ENCODE measurements around the gene PIGBOS1.
A peak's percentile ranks its signal among the peaks of the same experiment; 100 is the strongest.
"Not testable (repeated sequence)": the region's sequence is repeated elsewhere in the genome, so short reads cannot be mapped to it uniquely, and the experiment has no call there.

Gene PIGBOS1, protein sequence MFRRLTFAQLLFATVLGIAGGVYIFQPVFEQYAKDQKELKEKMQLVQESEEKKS

DNA sequence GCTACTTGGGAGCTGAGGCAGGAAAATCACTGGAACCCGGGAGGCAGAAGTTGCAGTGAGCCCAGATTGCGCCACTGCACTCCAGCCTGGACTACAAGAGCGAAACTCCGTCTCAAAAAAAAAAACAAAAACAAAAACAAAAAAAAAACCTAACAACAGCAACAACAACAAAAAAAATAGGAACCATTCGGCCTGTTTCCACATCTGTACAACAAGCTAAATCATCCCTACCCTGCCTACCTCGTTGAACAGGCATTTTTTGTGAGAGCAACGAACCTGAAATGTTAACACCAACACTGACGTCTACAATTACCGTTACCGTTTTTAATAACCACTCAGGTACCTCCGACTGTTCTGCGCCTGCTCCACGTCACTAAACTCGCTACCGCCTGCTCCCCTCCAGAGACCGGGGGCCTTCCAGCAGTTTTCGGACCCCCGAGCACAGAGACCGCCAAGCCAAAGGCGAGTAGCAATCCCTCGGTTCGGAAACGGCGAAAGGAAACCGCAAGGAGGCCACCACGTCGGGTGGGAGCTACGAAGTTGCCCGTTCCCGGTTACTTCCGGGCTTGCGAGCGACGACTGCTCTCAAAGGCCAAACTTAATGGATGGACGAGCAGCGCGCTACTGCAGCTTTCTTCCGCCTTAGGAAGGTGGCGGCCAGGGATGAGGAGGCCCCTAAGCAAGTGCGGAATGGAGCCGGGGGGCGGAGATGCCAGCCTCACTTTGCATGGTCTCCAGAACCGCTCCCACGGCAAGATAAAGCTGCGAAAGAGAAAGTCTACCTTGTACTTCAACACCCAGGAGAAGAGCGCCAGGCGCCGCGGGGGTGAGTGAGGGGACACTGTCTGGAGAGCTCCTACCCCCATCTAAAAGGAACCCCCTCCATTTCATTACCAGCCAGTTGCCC lies at the start of gene PIGBOS1, which contains the start of gene PIGB:
Gene PIGBOS1 (minus strand): TSS at position 536 of the 907 bp plus-strand sequence. CDS start 1,331 bp downstream, outside the sequence.
Gene PIGB (plus strand): TSS at position 635 of the 907 bp plus-strand sequence. CDS start 29 bp downstream, at position 664.
- peak; percentile 51 to 61 for DNase-seq (ENCODE audit: low read depth in 2 of 2)

DNA sequence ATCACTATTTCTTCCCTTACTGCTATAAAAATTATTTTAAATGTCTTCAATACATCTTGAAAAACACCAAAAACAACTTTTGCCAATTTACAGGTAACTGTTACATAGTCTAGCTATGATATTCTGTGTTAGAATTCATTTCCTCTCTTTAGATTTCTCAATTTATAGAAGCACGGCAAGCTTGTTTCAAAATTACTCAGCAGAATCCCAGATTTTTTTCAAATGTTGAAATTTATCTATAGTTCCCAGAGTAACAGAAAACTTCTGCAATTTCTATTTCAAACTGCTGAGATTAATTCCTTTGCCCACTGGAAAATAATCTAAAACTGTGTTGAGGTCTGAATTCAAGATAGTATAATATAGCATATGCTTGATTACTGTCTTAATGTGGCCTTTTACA lies 48.1 kb upstream of the PIGBOS1 start:
- no peak for DNase-seq (ENCODE audit: low read depth in 2 of 2)

DNA sequence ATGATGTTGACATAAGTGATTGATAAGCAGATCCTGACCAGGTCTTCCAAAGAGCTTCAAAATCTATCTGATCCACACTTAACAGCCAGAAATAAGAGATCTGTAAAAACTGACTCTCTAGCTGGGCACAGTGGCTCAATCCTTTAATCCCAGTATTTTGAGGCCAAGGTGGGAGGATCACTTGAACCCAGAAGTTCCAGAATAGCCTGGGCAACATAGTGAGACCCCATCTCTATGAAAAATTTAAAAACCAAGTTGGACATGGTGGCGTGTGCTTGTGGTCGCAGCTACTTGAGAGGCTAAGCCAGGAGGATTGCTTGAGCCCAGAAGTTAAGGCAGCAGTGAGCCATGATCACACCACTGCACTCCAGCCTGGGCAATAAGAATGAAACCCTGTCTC lies 43.7 kb upstream of the PIGBOS1 start:
- DNase-seq (ENCODE audit: low read depth in 2 of 2), result no peak

DNA sequence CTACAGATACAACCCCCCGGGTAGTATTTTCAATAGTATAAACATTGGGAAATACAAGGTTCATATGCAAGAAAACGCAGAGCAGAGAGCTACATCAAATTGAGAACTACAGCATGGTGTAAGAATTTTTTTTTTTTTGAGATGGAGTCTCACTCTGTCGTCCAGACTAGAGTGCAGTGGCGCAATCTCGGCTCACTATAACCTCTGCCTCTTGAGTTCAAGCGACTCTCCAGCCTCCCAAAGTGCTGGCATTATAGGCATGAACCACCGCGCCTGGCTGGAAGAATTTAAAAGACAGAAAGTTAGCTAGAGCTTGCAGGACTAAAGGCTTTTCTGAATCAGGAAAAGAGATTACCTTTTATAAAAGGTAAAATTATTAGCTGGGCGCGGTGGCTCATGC lies 42.1 kb upstream of the PIGBOS1 start:
- DNase-seq (ENCODE audit: low read depth in 2 of 2), result no peak

DNA sequence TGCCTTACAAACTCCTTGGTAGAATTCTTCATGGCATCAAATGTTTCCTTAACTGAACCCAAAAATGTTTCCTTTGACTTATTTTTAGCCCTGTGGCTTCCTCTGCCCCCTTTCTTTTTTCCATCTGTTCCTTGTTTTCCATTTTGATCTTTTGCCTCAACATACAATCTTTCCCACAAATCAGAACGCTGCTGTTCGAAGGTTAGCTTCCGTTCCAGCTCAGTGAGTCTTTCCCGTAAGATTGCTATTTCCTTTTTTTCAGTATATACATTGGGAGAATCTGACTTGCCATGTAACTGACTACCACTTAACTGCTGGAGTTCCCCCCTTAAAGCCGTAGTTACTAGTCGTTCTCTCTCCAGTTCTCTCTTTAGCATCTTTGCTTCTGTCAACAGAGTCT lies 41.3 kb upstream of the PIGBOS1 start:
- no peak for DNase-seq (ENCODE audit: low read depth in 2 of 2)

DNA sequence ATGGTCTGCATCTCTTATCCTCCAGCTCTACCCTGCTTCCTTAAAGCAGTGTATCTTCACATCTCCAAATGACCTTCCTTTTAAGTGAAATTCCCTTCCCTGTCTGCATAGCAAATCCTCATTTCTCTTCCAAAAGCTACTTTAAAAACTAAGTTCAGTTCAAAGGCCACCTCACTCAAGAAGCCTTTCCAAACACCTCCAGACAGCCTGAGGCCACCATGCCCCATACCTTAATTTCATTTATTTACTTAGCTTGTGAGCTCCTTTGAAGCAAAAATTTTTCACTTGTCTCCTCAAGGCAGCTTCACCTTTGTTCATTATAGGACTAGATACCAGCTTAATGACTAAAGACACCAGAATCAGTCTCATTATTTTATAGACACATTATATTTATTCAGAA lies 39.5 kb upstream of the PIGBOS1 start:
- DNase-seq (ENCODE audit: low read depth in 2 of 2), result no peak

DNA sequence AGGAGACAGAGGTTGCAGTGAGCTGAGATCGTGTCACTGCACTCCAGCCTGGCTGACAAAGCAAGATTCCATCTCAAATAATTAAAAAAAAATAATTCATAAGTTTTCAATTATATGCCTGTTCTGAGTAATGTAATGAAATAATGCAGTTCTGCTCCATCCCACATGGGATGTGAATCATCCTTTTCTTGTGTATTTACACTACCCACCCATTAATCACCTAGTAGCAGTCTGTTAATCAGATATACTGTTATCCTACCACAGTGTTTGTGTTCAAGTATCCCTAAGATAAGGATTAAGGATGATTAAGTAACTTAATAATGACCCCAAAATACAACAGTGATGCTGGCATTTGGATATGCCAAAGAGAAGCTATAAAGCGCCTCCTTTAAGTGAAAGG lies 38.9 kb upstream of the PIGBOS1 start:
- no peak for DNase-seq (ENCODE audit: low read depth in 2 of 2)

DNA sequence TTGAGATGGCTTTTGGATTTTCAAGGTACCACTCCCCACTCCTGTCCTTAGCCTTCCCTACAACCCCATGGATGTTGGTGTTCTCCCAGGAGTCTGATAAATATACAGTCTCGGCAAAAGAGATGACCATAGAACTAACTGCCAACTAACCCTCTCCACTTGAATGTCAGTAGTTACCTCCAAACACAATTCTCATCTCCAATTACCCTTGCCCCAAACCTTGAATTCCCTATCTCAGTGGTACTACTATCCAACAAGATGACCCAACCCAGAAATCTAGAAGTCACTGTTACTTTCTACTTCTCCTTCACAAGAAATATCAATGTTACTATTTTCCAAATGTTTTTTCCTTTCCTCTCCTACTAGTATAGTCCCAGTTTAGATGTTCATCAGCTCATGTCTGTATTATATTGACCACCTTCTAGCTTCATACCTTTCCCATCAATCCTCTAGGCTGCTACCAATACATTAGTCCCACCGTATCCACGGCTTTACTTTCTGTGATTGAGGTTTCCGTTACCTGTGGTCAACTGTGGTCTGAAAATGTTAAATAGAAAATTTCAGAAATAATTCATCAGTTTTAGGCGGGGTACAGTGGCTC lies 38.2 kb upstream of the PIGBOS1 start:
- no peak for DNase-seq (ENCODE audit: low read depth in 2 of 2)

DNA sequence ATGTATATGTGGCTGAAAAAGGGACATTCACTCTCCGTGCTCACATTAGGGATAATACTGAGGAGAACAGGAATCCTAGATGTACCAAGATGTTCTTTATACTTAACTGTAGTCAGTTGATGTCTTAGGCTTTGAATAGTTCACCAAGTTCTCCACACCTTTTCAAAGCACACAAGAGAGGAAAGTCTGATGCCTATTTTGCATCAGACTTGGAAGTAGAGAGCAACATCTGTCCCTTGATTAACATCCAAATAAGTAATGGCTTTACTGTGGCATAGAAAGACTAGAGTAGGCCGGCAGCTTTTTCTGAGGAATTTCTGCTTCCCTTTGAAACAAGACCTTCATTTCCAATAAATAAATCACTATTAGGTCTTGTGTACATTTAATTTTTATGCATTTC lies 34.1 kb upstream of the PIGBOS1 start:
- DNase-seq (ENCODE audit: low read depth in 2 of 2), result no peak

DNA sequence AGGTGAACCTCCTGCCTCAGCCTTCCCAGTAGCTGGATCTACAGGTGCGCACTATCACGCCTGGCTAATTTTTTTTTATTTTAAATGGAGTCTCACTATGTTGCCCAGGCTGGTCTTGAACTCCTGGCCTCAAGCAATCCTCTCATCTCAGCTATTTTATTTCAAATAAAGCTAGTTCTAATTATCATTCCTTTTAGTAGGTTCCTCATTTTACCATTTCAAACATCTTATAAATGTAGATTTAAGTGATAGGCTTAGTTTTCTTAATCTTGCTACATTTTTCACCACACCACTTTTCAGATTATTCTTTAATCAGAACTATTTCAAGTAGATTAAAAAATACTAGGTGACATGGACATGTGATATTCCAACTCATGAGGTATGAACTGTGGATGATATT lies 30.4 kb upstream of the PIGBOS1 start:
- DNase-seq (ENCODE audit: low read depth in 2 of 2), result no peak

DNA sequence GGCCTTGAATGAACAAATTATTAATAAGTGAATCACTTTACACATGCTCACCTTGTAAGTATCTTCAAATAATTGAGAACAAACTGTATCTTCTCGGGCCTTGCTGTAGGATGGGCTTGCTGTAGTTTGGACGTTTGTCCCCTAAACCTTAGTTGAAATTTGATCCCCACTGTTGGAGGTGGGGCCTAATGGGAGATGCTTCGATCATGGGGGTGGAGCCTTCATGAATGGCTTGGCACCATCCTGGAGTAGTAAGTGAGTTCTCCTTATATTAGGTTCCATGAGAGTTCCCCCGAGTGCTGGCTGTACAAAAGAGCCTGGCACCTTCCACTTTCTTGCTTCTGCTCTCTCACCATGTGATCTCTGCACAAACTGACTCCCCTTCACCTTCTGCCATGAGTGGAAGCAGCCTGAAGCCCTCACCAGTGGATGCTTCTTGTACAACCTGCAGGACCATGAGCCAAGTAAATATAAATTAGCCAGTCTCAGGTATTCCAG lies 29.4 kb upstream of the PIGBOS1 start:
- no peak for DNase-seq (ENCODE audit: low read depth in 2 of 2)

DNA sequence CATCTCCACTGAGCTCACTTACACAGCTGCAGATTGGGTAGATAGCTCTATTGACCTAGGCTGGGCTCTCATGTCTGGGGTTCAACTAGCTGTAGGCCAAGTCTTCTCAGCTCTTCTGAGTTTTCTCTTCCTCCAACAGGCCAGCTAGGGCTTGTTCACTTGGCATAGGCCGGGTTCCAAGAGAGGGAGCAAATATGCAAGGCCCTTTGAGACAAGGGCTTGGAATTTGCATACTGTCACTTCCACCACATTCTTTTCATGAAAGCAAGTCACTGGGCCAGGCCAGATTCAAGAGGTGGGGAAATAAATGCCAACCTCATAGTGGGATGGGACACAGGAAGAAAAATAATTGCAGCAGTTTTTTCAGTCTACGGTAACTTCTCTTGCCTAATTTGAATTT lies 25.3 kb upstream of the PIGBOS1 start:
- no peak for DNase-seq (ENCODE audit: low read depth in 2 of 2)

DNA sequence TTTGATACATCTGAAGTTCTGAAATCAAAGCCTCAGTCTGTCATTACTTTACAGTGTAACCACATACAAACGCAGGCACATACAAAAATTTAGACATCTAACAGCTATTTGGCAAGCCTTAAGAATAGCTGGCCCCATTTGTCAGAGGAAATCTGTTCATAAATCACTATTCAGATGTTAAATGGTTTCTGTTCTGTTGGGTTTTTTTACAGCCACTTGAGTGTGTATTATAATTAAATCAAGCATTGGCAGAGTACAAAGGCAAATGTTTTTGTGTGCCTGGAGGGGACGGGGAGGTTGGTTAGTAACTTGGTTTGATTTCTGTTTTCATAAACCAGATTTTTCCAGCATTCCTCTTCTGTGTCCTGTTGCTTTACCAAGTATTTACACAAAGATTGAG lies 24.2 kb upstream of the PIGBOS1 start:
- no peak for DNase-seq (ENCODE audit: low read depth in 2 of 2)

DNA sequence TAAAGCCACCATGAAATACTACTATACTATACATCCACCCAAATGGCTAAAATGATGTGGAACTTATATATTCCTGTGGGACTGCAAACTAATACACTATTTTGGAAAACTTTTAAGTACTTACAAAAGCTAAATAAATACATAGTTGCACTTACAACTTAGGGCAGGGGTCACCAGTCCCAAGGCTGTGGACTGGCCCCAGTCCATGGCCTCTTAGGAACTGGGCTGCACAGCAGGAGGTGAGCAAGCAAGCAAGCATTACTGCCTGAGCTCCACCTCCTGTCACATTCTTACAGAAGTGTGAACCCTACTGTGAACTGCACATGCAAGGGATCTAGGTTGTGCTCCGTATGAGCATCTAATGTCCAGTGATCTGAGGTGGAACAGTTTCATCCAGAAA lies 18.2 kb upstream of the PIGBOS1 start:
- DNase-seq (ENCODE audit: low read depth in 2 of 2), result no peak

DNA sequence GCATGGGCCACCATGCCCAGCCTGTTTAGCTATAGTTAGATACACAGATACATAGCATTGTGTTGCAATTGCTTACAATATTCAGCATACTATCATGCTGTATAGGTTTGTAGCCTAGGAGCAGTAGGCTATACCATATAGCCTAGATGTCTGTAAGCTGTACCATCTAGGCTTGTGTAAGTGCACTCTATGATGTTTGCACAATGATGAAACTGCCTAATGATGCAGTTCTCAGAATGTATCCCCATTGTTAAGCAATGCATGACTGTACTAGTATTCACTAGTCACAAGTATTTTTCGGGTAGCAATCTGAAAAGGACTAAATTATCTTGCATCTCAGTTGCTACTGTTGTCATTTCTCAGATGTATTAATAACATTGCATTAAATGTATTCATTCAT lies 16.1 kb upstream of the PIGBOS1 start:
- DNase-seq (ENCODE audit: low read depth in 2 of 2), result no peak

DNA sequence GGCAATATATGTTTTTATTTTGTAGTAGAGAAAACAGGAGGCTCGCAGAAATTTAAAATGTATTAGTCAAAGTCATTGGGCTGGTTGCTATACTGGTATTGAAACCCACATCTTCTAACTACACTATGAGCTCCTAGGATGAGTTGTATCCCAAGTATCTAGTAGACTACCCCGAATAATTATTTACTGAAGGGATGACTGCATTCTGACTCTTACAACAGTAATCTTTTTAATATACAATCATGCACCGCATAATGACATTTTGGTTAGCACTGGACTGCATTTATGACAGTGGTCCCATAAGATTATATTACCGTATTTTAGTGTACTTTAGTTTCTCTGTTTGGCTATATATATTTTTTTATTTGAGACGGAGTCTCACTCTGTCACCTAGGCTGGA lies 15.4 kb upstream of the PIGBOS1 start:
- no peak for DNase-seq (ENCODE audit: low read depth in 2 of 2)

DNA sequence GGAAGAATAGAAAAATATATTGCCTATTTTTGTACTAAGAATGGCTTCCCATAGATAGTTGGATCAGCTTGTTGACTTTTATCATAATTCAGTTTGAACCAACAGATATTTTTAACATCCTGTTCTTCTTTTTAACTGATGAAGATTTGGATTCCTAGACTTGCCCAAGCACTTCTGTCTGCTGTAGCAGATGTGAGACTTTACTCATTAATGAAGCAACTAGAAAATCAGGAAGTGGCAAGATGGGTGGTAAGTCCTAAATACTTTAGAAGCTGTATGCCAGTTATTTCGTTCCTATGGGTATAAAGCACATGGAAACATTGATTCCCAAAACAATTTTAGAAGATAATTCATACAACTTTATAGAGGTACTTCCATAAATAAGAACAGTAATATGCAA lies 8.5 kb upstream of the PIGBOS1 start:
- no peak for DNase-seq (ENCODE audit: low read depth in 2 of 2)

DNA sequence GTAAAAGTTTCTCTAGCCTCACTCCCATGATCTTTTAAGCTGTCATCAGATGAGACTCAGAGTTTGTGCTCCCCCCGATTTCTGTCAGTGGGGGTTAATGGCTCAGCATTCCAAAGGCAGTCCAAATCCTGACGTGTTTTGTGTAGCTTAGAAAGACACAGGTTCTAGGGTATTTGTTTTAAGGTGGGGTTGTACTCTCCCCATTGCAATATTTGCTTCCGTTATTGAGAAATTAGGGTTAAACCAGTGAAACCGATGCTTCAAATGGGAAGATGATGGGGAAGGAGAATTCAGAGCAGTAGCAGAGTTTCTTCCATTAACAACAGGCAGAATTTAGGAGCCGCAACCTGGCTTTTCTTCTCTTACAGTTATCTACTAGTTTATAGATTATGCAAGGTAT lies 3.5 kb upstream of the PIGBOS1 start:
- no peak for DNase-seq (ENCODE audit: low read depth in 2 of 2)

DNA sequence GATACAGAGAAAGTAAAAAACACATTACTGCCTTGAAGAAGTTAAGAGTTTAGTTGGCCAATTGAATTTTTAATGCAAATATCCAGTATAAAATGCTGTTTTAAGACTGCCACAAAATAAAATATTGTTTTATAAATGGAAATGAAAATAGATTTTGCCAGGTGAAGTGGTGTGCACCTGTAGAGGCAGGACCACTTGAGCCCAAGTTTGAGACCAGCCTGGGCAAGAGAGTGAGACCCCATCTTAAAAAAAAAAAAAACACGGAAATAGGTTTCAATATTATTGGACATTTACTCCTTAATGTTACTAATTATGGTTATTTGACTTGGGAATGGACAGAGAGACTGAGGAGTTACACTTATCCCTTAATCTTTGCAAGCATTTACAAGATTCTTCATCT lies 2.0 kb upstream of the PIGBOS1 start:
- DNase-seq (ENCODE audit: low read depth in 2 of 2), result no peak

DNA sequence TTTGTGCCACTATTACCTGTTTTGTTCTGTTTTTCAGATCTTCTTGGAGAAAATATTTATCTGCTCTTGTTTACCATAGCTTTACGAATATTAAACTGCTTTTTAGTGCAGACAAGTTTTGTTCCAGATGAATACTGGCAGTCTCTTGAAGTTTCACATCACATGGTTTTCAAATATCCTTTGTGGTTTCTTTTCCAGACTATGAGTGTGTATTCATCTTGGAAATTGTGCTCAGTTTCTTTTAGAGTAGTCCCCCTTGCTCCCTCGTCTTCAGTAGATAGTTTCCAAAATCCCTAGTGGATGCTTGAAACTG lies 1.3 kb upstream of the PIGBOS1 start:
- no peak for DNase-seq (ENCODE audit: low read depth in 2 of 2)

DNA sequence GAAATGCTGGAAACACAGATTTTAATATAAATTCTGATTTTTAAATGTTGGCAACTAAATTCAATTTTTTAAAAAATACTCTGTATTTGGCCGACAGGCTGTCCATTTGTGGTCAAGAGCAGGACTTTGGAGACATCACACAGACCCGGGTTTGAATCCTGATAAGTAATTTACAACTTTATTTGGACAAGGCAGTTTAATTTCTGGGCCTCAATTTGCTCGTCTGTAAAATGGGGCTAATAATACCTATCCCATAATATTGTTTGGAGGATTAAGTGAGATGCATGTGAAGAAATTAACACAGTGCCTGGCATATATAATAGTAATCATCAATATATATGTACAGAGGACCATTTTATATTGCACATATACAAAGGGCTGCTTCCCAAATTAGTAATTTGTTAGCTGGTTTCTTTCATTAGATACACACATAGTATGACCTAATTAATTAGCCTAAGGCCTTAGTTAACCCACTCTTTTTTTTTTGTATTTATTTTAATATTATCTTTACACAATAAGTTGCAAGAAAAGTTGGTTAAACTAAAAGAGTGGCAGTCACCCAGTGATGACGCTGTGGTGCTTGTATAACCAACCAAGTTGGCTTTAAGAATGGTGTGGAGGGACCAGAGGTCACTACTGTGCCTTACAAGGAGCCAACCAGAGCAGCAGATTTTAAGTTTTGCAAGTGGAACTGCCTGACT lies 764 bp upstream of the PIGBOS1 start:
- no peak for DNase-seq (ENCODE audit: low read depth in 2 of 2)

DNA sequence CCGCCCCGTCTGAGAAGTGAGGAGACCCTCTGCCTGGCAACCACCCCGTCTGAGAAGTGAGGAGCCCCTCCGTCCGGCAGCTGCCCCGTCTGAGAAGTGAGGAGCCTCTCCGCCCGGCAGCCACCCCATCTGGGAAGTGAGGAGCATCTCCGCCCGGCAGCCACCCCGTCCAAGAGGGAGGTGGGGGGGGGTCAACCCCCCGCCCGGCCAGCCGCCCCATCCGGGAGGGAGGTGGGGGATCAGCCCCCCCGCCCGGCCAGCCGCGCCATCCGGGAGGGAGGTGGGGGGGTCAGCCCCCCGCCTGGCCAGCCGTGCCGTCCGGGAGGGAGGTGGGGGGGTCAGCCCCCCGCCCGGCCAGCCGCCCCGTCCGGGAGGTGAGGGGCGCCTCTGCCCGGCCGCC lies 16.1 kb downstream of the PIGBOS1 start:
- not testable (repeated sequence) for DNase-seq (ENCODE audit: low read depth in 2 of 2)

DNA sequence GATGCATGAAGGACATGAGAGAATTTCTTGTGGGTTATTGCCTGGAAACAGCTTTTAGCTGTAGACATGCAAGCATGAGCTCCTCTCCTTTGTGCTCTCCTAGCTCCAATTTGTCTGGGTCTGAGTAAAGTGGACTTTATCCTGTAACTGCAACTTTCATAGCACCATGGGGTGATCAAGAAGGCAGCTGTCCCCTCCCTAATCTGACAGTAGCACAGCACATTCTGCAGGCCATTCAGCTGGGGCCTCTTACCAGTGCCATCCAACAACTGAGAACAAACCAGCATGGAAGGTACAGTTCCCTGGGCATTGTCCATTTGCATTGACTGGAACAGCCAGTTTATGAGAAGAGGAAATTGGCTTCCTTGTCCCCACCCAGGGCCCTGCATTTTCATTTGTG lies 21.6 kb downstream of the PIGBOS1 start:
- no peak for DNase-seq (ENCODE audit: low read depth in 2 of 2)

Measured in stimulated activated CD4-positive, alpha-beta T cell treated with anti-CD3 and anti-CD28 coated beads, Interleukin-1b, Interleukin-23, amount 100 ng/mL, for 4 hours (primary cell).